K562 (cell line): ENCODE results near the gene ACSF3. TPM values are rescaled to one million over a fixed set of nuclear protein-coding genes. Genes with fewer than 3 reads are reported as not detected.
"Not testable (repeated sequence)": the region's sequence is repeated elsewhere in the genome, so short reads cannot be mapped to it uniquely, and the experiment has no call there.

Experiments
- BHLHE40 ChIP-seq: IDR thresholded peaks from 2 replicates; pipeline ENCODE4 v1.6.1; 2011; ENCODE audit warnings: low read length, improper control_type of control experiment
- CREM ChIP-seq: IDR thresholded peaks from 2 replicates; pipeline ENCODE4 v1.6.1; 2014; ENCODE audit warnings: antibody characterized with exemption, low read depth
- CTBP1 ChIP-seq: fragments of 450-650 bp; IDR thresholded peaks from 2 replicates; pipeline ENCODE4 v1.6.1; 2016; ENCODE audit warnings: borderline replicate concordance
- HDAC1 ChIP-seq, 2 experiments: fragments of 450-650 bp; IDR thresholded peaks; 2 replicates each; pipeline ENCODE4 v1.6.1; 2016 to 2017; ENCODE audit warnings: inconsistent platforms in 1 of 2, mild to moderate bottlenecking in 1 of 2, moderate library complexity in 1 of 2
- HNRNPLL ChIP-seq: fragments of 200-400 bp; formaldehyde crosslinking; IDR thresholded peaks from 2 replicates; pipeline ENCODE4 v1.6.1; 2017; ENCODE audit warnings: low read length, low read depth, mild to moderate bottlenecking; ENCODE audit not compliant: poor library complexity, severe bottlenecking
- L3MBTL2 ChIP-seq: fragments of 450-650 bp; IDR thresholded peaks from 2 replicates; pipeline ENCODE4 v1.6.1; 2016; ENCODE audit warnings: mild to moderate bottlenecking, moderate library complexity
- NRF1 ChIP-seq, 2 experiments: fragments of 450-650 bp; IDR thresholded peaks in 1 of 2; conservative IDR thresholded peaks in 1 of 2; 2 replicates each; pipeline ENCODE4 v1.6.1; 2014; ENCODE audit warnings: mild to moderate bottlenecking in 2 of 2
- PCBP1 ChIP-seq: fragments of 200-400 bp; formaldehyde crosslinking; IDR thresholded peaks from 2 replicates; pipeline ENCODE4 v1.6.1; 2018; ENCODE audit warnings: mild to moderate bottlenecking, low read depth, low read length; ENCODE audit not compliant: poor library complexity, severe bottlenecking
- SAFB ChIP-seq: fragments of 200-400 bp; formaldehyde crosslinking; IDR thresholded peaks from 2 replicates; pipeline ENCODE4 v1.6.1; 2017; ENCODE audit warnings: low read depth, low read length, borderline replicate concordance
- SAP30 ChIP-seq: fragments of 200-600 bp; sonication (generic); IDR thresholded peaks from 2 replicates; pipeline ENCODE4 v1.6.1; 2012; ENCODE audit warnings: borderline replicate concordance, low read depth, mild to moderate bottlenecking, moderate library complexity, low read length, control low read depth, inconsistent platforms; ENCODE audit not compliant: insufficient read depth, poor library complexity, severe bottlenecking
- SP1 ChIP-seq: sonication (generic); formaldehyde crosslinking; IDR thresholded peaks from 2 replicates; pipeline ENCODE4 v1.8.1; 2022; ENCODE audit warnings: mild to moderate bottlenecking, missing genetic modification reagents
- SPI1 ChIP-seq: IDR thresholded peaks from 2 replicates; pipeline ENCODE4 v1.6.1; 2011; ENCODE audit warnings: low read depth, low read length, control low read depth, borderline replicate concordance
- ZNF263 ChIP-seq: sonication (generic); formaldehyde crosslinking; IDR thresholded peaks from 2 replicates; pipeline ENCODE4 v1.8.0; 2022; ENCODE audit warnings: mild to moderate bottlenecking, missing genetic modification reagents, borderline replicate concordance
- polyA plus RNA-seq, 8 experiments: library from polyadenylated mRNA; depleted of rRNA in 4 of 8; stranded (reverse) in 5 of 8; unstranded in 3 of 8; fragments of >200 nt; fragmentation: Nextera tagmentation in 2 of 8; fragmentation: Illumina TruSeq in 1 of 8; extraction: Ambion mirVana in 2 of 8; extraction: Trizol in 1 of 8; gene quantifications; 2 replicates each; pipeline versions ENCODE4 v1.2.1 to v1.2.3, GENCODE V29; 2011 to 2014; ENCODE audit warnings: inconsistent platforms in 1 of 8, missing spikeins in 1 of 8
- total RNA-seq, 7 experiments: library from RNA; depleted of rRNA in 6 of 7; stranded (reverse); fragments of >200 nt in 6 of 7; fragmentation: Illumina TruSeq in 2 of 7; extraction: Trizol in 2 of 7; gene quantifications; 2 replicates each; pipeline versions ENCODE4 v1.2.1 to v1.2.3, GENCODE V29; 2011 to 2021; ENCODE audit warnings: low replicate concordance in 1 of 7
- TF ChIP-seq, protein P1 (sequence below), 3 experiments: IDR thresholded peaks in 2 of 3; conservative IDR thresholded peaks in 1 of 3; 2 replicates each; pipeline ENCODE4 v1.5.1; 2011 to 2012; ENCODE audit warnings: low read length in 3 of 3, mild to moderate bottlenecking in 3 of 3, control low read depth in 2 of 3, improper control_type of control experiment in 1 of 3, inconsistent platforms in 1 of 3, low read depth in 1 of 3, mixed read lengths in 1 of 3, moderate library complexity in 1 of 3; ENCODE audit not compliant: insufficient read depth in 2 of 3
- TF ChIP-seq, protein P2 (sequence below): sonication (generic); formaldehyde crosslinking; IDR thresholded peaks from 2 replicates; pipeline ENCODE4 v1.9.0; 2022; ENCODE audit warnings: mild to moderate bottlenecking, missing genetic modification reagents
- TF ChIP-seq, protein P3 (sequence below), 2 experiments: fragments of 450-650 bp; conservative IDR thresholded peaks; 2 replicates each; pipeline ENCODE4 v1.6.1; 2017; ENCODE audit warnings: mild to moderate bottlenecking in 2 of 2, moderate library complexity in 2 of 2
- TF ChIP-seq, protein P4 (sequence below), 2 experiments: IDR thresholded peaks; 2 replicates each; pipeline ENCODE4 v1.6.1; 2011; ENCODE audit warnings: borderline replicate concordance in 1 of 2, control low read depth in 1 of 2, low read depth in 1 of 2, low read length in 1 of 2, mild to moderate bottlenecking in 1 of 2, mixed read lengths in 1 of 2, moderate library complexity in 1 of 2; ENCODE audit not compliant: insufficient read depth in 1 of 2, insufficient read length in 1 of 2, poor library complexity in 1 of 2, severe bottlenecking in 1 of 2; ENCODE audit errors: extremely low read depth in 1 of 2
- TF ChIP-seq, protein P5 (sequence below), 3 experiments: fragments of 200-800 bp in 1 of 3; sonication (Bioruptor generic) in 1 of 3; sonication (generic) in 1 of 3; formaldehyde crosslinking in 1 of 3; IDR thresholded peaks; 2 replicates each; pipeline versions ENCODE4 v1.6.1 to v1.8.0; 2016 to 2022; ENCODE audit warnings: mild to moderate bottlenecking in 2 of 3, missing compliant biosample characterization in 2 of 3, missing genetic modification characterization in 2 of 3, missing genetic modification reagents in 1 of 3

The ACSF3 gene
- total and polyA plus RNA-seq, 9 of the 15 experiments (the other 6 are each of a cell fraction or from before 2014, with no cell fraction given), result 0.77 to 32.8 (median 14.7) TPM

DNA sequence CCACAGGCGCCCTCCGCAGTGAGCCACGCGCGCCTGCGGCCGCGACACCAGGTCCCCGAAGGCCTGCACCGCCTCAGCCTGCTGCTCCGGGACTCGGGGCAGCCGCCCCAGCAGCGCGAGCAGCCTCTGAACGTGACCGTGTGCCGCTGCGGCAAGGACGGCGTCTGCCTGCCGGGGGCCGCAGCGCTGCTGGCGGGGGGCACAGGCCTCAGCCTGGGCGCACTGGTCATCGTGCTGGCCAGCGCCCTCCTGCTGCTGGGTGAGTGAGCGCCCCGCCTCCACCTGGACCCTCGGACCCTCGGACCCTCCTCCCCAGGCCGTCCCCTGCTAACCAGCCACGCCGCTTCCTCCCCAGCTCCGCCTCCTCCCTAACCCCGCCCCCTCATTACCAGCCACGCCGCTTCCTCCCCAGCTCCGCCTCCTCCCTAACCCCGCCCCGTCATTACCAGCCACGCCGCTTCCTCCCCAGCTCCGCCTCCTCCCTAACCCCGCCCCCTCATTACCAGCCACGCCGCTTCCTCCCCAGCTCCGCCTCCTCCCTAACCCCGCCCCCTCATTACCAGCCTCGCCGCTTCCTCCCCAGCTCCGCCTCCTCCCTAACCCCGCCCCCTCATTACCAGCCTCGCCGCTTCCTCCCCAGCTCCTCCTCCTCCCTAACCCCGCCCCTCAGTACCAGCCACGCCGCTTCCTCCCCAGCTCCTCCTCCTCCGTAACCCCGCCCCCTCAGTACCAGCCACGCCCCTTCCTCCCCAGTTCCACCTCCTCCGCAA is 98.7 kb downstream of the ACSF3 start (continued):
- TF ChIP-seq ZNF263 (CRISPR knock-in tag) (peak; percentile 99), SPI1 (peak; percentile 53), CTBP1 (peak; percentile 42; the same call in 1 of the 2 replicates), SAP30 (peak; percentile 56), SAFB (peak; percentile 65; the same call in 1 of the 2 replicates), BHLHE40 (peak; percentile 90), NRF1 (conservative IDR thresholded peaks at IDR 0.05 in 1 of 2, IDR thresholded peaks at IDR 0.05 in 1 of 2) (peak; percentile 41 to 56; a peak in 3 of 4 replicates), L3MBTL2 (peak; percentile 76), PCBP1 (peak; percentile 10), SP1 (CRISPR knock-in tag) (peak; percentile 83), HNRNPLL (peak; percentile 37), CREM (peak; percentile 24; the same call in 1 of the 2 replicates), HDAC1 (IDR thresholded peaks at IDR 0.05) (peak in 1 of 2 experiments; percentile 57; a peak in 2 of 4 replicates)
- TF ChIP-seq, protein P1, sequence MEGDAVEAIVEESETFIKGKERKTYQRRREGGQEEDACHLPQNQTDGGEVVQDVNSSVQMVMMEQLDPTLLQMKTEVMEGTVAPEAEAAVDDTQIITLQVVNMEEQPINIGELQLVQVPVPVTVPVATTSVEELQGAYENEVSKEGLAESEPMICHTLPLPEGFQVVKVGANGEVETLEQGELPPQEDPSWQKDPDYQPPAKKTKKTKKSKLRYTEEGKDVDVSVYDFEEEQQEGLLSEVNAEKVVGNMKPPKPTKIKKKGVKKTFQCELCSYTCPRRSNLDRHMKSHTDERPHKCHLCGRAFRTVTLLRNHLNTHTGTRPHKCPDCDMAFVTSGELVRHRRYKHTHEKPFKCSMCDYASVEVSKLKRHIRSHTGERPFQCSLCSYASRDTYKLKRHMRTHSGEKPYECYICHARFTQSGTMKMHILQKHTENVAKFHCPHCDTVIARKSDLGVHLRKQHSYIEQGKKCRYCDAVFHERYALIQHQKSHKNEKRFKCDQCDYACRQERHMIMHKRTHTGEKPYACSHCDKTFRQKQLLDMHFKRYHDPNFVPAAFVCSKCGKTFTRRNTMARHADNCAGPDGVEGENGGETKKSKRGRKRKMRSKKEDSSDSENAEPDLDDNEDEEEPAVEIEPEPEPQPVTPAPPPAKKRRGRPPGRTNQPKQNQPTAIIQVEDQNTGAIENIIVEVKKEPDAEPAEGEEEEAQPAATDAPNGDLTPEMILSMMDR (IDR thresholded peaks at IDR 0.05 in 2 of 3, conservative IDR thresholded peaks at IDR 0.05 in 1 of 3; ENCODE audit: insufficient read depth in 2 of 3, low read depth in 1 of 3, low read length in 3 of 3), result 0 out of 6 replicates have a peak, but pooled peaks of 1 of the 3 experiments have one; percentile 1
- TF ChIP-seq, protein P2, sequence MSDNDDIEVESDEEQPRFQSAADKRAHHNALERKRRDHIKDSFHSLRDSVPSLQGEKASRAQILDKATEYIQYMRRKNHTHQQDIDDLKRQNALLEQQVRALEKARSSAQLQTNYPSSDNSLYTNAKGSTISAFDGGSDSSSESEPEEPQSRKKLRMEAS (CRISPR knock-in tag), result peak; percentile 73
- TF ChIP-seq, protein P3, sequence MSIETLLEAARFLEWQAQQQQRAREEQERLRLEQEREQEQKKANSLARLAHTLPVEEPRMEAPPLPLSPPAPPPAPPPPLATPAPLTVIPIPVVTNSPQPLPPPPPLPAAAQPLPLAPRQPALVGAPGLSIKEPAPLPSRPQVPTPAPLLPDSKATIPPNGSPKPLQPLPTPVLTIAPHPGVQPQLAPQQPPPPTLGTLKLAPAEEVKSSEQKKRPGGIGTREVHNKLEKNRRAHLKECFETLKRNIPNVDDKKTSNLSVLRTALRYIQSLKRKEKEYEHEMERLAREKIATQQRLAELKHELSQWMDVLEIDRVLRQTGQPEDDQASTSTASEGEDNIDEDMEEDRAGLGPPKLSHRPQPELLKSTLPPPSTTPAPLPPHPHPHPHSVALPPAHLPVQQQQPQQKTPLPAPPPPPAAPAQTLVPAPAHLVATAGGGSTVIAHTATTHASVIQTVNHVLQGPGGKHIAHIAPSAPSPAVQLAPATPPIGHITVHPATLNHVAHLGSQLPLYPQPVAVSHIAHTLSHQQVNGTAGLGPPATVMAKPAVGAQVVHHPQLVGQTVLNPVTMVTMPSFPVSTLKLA (conservative IDR thresholded peaks at IDR 0.05), result peak in 1 of 2 experiments; percentile 78; a peak in 2 of 4 replicates
- TF ChIP-seq, protein P4, sequence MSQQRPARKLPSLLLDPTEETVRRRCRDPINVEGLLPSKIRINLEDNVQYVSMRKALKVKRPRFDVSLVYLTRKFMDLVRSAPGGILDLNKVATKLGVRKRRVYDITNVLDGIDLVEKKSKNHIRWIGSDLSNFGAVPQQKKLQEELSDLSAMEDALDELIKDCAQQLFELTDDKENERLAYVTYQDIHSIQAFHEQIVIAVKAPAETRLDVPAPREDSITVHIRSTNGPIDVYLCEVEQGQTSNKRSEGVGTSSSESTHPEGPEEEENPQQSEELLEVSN (IDR thresholded peaks at IDR 0.05; ENCODE audit: borderline replicate concordance in 1 of 2, extremely low read depth in 1 of 2, insufficient read depth in 1 of 2, insufficient read length in 1 of 2, low read depth in 1 of 2, low read length in 1 of 2, poor library complexity in 1 of 2, severe bottlenecking in 1 of 2), result peak in 1 of 2 experiments; percentile 38
- TF ChIP-seq, protein P5, sequence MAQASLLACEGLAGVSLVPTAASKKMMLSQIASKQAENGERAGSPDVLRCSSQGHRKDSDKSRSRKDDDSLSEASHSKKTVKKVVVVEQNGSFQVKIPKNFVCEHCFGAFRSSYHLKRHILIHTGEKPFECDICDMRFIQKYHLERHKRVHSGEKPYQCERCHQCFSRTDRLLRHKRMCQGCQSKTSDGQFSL (CRISPR knock-in tag; IDR thresholded peaks at IDR 0.05), result not testable (repeated sequence)
- TF ChIP-seq, protein P5 (tag; IDR thresholded peaks at IDR 0.05), result peak in 1 of 2 experiments; percentile 2; a peak in 1 of 4 replicates
